H1 (cell line): ENCODE measurements around the gene TEAD1. TPM values are rescaled to one million over a fixed set of nuclear protein-coding genes. Genes with fewer than 3 reads are reported as not detected.

Experiments used
- CTCF ChIA-PET: fragments of 300-600 bp; sonication (Branson Sonifier 250); formaldehyde crosslinking; loops from one replicate; lab custom pipeline; 2021; ENCODE audit not compliant: partially characterized antibody; lab: Charles Lee
- POLR2A ChIA-PET: fragments of 300-600 bp; sonication (Branson Sonifier 250); formaldehyde crosslinking; loops from one replicate; lab custom pipeline; 2021; ENCODE audit warnings: inconsistent platforms; ENCODE audit not compliant: partially characterized antibody; lab: Charles Lee
- DNase-seq, 2 experiments: peaks; one replicate each; pipeline versions ENCODE4 v3.0.0 to v3.0.0-alpha.2; 2010 to 2022; ENCODE audit warnings: low spot score in 2 of 2, low read depth in 1 of 2, mixed read lengths in 1 of 2
- FAIRE-seq: peaks from 2 replicates; lab custom pipeline; 2011; peaks lifted over from hg19 to GRCh38; lab: Jason Lieb, UNC
- H2AFZ ChIP-seq: 2 replicates; pipeline ENCODE4 v1.8.1; 2012; ENCODE audit warnings: low read length, inconsistent platforms
- H2AK5ac ChIP-seq: 2 replicates; pipeline ENCODE4 v1.6.1; 2013; ENCODE audit warnings: low read depth, low read length
- H2BK120ac ChIP-seq: replicated peaks from 2 replicates; pipeline ENCODE3; 2013; ENCODE audit warnings: low read depth, low read length, inconsistent platforms
- H2BK12ac ChIP-seq: 2 replicates; pipeline ENCODE4 v1.6.1; 2013; ENCODE audit warnings: low read depth, low read length
- H2BK15ac ChIP-seq: 2 replicates; pipeline ENCODE4 v1.6.1; 2013; ENCODE audit warnings: low read length
- H2BK20ac ChIP-seq: 2 replicates; pipeline ENCODE4 v1.6.1; 2013; ENCODE audit warnings: low read length
- H2BK5ac ChIP-seq: 2 replicates; pipeline ENCODE4 v1.6.1; 2013; ENCODE audit warnings: low read depth, low read length
- H3K14ac ChIP-seq: 2 replicates; pipeline ENCODE4 v1.6.1; 2013; ENCODE audit warnings: inconsistent platforms; ENCODE audit not compliant: insufficient read length
- H3K18ac ChIP-seq: 2 replicates; pipeline ENCODE4 v1.6.1; 2013; ENCODE audit warnings: low read length; ENCODE audit errors: extremely low read depth
- H3K23ac ChIP-seq: 2 replicates; pipeline ENCODE4 v1.6.1; 2013; ENCODE audit warnings: inconsistent platforms; ENCODE audit not compliant: insufficient read length
- H3K23me2 ChIP-seq: 2 replicates; pipeline ENCODE4 v1.6.1; 2013; ENCODE audit warnings: low read depth, low read length
- H3K27ac ChIP-seq: 2 replicates; pipeline ENCODE4 v1.6.1; 2011; ENCODE audit warnings: low read depth, low read length, inconsistent platforms
- H3K27me3 ChIP-seq, 4 experiments: replicated peaks in 1 of 4; 1 replicate in 1 of 4; 2 replicates in 3 of 4; pipeline versions ENCODE4 v1.6.1 to v1.8.1; 2011 to 2013; ENCODE audit warnings: low read length in 3 of 4, mild to moderate bottlenecking in 3 of 4, inconsistent platforms in 2 of 4, mixed read lengths in 2 of 4, moderate library complexity in 1 of 4; ENCODE audit not compliant: control insufficient read depth in 3 of 4, insufficient read depth in 3 of 4; ENCODE audit errors: extremely low read depth in 1 of 4
- H3K36me3 ChIP-seq, 4 experiments: 2 replicates each; pipeline versions ENCODE4 v1.6.1 to v1.8.1; 2011 to 2013; ENCODE audit warnings: mild to moderate bottlenecking in 4 of 4, low read length in 3 of 4, moderate library complexity in 2 of 4, control low read depth in 1 of 4, inconsistent platforms in 1 of 4; ENCODE audit not compliant: insufficient read depth in 4 of 4, control insufficient read depth in 2 of 4
- H3K4ac ChIP-seq: replicated peaks from 2 replicates; pipeline ENCODE3; 2013; ENCODE audit warnings: low read length, low read depth, mixed read lengths, inconsistent platforms; ENCODE audit not compliant: insufficient read length
- H3K4me1 ChIP-seq, 4 experiments: replicated peaks in 1 of 4; 1 replicate in 1 of 4; 2 replicates in 3 of 4; pipeline versions ENCODE4 v1.6.1 to v1.8.1; 2011 to 2013; ENCODE audit warnings: low read length in 3 of 4, inconsistent platforms in 2 of 4, mixed read lengths in 1 of 4; ENCODE audit not compliant: insufficient read depth in 4 of 4, control insufficient read depth in 3 of 4
- H3K4me2 ChIP-seq, 2 experiments: 2 replicates each; pipeline versions ENCODE4 v1.6.1 to v1.8.1; 2011 to 2013; ENCODE audit warnings: low read depth in 2 of 2, low read length in 2 of 2, control low read depth in 1 of 2, inconsistent platforms in 1 of 2, mild to moderate bottlenecking in 1 of 2; ENCODE audit not compliant: insufficient read depth in 1 of 2
- H3K4me3 ChIP-seq, 4 experiments: fragments of 200-600, 300-600 bp in 1 of 4; sonication (generic), shearing (Covaris generic), sonication (Bioruptor Twin) in 1 of 4; 2 replicates each; pipeline versions ENCODE4 v1.5.1 to v1.8.1; 2011 to 2016; ENCODE audit warnings: low read length in 4 of 4, low read depth in 3 of 4, control low read depth in 2 of 4, inconsistent platforms in 2 of 4, mild to moderate bottlenecking in 2 of 4, mixed read lengths in 1 of 4, moderate library complexity in 1 of 4; ENCODE audit not compliant: insufficient read depth in 2 of 4; ENCODE audit errors: extremely low read depth in 1 of 4
- H3K56ac ChIP-seq: replicated peaks from 2 replicates; pipeline ENCODE3; 2013; ENCODE audit warnings: low read depth, mild to moderate bottlenecking, mixed read lengths, low read length, inconsistent platforms; ENCODE audit not compliant: insufficient read length
- H3K79me1 ChIP-seq: 2 replicates; pipeline ENCODE4 v1.6.1; 2013; ENCODE audit warnings: low read depth, low read length, control low read depth
- H3K79me2 ChIP-seq, 2 experiments: 2 replicates each; pipeline versions ENCODE4 v1.6.1 to v1.8.1; 2012 to 2013; ENCODE audit warnings: low read length in 2 of 2, mild to moderate bottlenecking in 2 of 2, inconsistent platforms in 1 of 2; ENCODE audit not compliant: insufficient read depth in 2 of 2, control insufficient read depth in 1 of 2
- H3K9ac ChIP-seq, 4 experiments: replicated peaks in 1 of 4; 1 replicate in 1 of 4; 2 replicates in 3 of 4; pipeline versions ENCODE4 v1.6.1 to v1.8.1; 2011 to 2013; ENCODE audit warnings: low read depth in 3 of 4, low read length in 3 of 4, control low read depth in 2 of 4, mild to moderate bottlenecking in 2 of 4, moderate library complexity in 2 of 4, inconsistent platforms in 1 of 4; ENCODE audit errors: extremely low read depth in 1 of 4
- H3K9me3 ChIP-seq, 2 experiments: 2 replicates each; pipeline versions ENCODE4 v1.6.1 to v1.8.1; 2012 to 2013; ENCODE audit warnings: mild to moderate bottlenecking in 2 of 2, moderate library complexity in 2 of 2, control low read depth in 1 of 2, inconsistent platforms in 1 of 2, low read depth in 1 of 2, low read length in 1 of 2, mixed read lengths in 1 of 2; ENCODE audit not compliant: insufficient read depth in 2 of 2
- H4K20me1 ChIP-seq, 2 experiments: replicated peaks in 1 of 2; 2 replicates each; pipeline versions ENCODE3 to v1.8.1; 2011 to 2013; ENCODE audit warnings: inconsistent platforms in 2 of 2, low read length in 2 of 2, mild to moderate bottlenecking in 1 of 2; ENCODE audit not compliant: insufficient read depth in 2 of 2, control insufficient read depth in 1 of 2
- H4K5ac ChIP-seq: 2 replicates; pipeline ENCODE4 v1.6.1; 2013; ENCODE audit warnings: low read length, low read depth, mixed read lengths, inconsistent platforms; ENCODE audit not compliant: insufficient read length
- H4K8ac ChIP-seq: 2 replicates; pipeline ENCODE4 v1.8.0; 2013; ENCODE audit warnings: mild to moderate bottlenecking, moderate library complexity, low read length, inconsistent platforms; ENCODE audit not compliant: insufficient read depth; ENCODE audit errors: extremely low read depth
- H4K91ac ChIP-seq: replicated peaks from 2 replicates; pipeline ENCODE3; 2013; ENCODE audit warnings: low read length, mixed read lengths, inconsistent platforms; ENCODE audit not compliant: insufficient read length
- CEBPB ChIP-seq: IDR thresholded peaks from 2 replicates; pipeline ENCODE4 v1.6.1; 2012; ENCODE audit warnings: low read depth, low read length
- CHD1 ChIP-seq: IDR thresholded peaks from 2 replicates; pipeline ENCODE4 v1.6.1; 2012; ENCODE audit warnings: low read depth, low read length, improper control_type of control experiment
- CREB1 ChIP-seq: IDR thresholded peaks from 2 replicates; pipeline ENCODE4 v1.6.1; 2012; ENCODE audit warnings: inconsistent platforms
- EP300 ChIP-seq, 2 experiments: IDR thresholded peaks; 1 replicate in 1 of 2; 2 replicates in 1 of 2; pipeline ENCODE4 v1.6.1; 2011 to 2012; ENCODE audit warnings: low read depth in 2 of 2, low read length in 2 of 2, mild to moderate bottlenecking in 2 of 2, borderline replicate concordance in 1 of 2, inconsistent platforms in 1 of 2, moderate library complexity in 1 of 2
- GABPA ChIP-seq: IDR thresholded peaks from 2 replicates; pipeline ENCODE4 v1.6.1; 2011; ENCODE audit warnings: mild to moderate bottlenecking, low read length, moderate library complexity, borderline replicate concordance; ENCODE audit not compliant: insufficient read depth
- GTF2F1 ChIP-seq: IDR thresholded peaks from 2 replicates; pipeline ENCODE4 v1.6.1; 2012; ENCODE audit warnings: low read depth, low read length, improper control_type of control experiment, borderline replicate concordance
- JUN ChIP-seq: IDR thresholded peaks from 2 replicates; pipeline ENCODE4 v1.6.1; 2011; ENCODE audit warnings: low read depth, mild to moderate bottlenecking, improper control_type of control experiment, low read length
- POU5F1 ChIP-seq: IDR thresholded peaks from 2 replicates; pipeline ENCODE4 v1.6.1; 2011; ENCODE audit warnings: low read depth, mild to moderate bottlenecking, low read length, moderate library complexity
- RFX5 ChIP-seq: IDR thresholded peaks from 2 replicates; pipeline ENCODE4 v1.6.1; 2011; ENCODE audit warnings: low read depth, low read length, improper control_type of control experiment, borderline replicate concordance
- SIX5 ChIP-seq: IDR thresholded peaks from 2 replicates; pipeline ENCODE4 v1.6.1; 2011; ENCODE audit warnings: mild to moderate bottlenecking, low read depth, low read length
- SP4 ChIP-seq: IDR thresholded peaks from 2 replicates; pipeline ENCODE4 v1.6.1; 2012; ENCODE audit warnings: low read length, inconsistent platforms
- TEAD4 ChIP-seq: IDR thresholded peaks from 2 replicates; pipeline ENCODE4 v1.6.1; 2012; ENCODE audit warnings: low read depth, low read length, inconsistent platforms, mixed read lengths
- WGBS, 2 experiments: shearing (Covaris generic) in 1 of 2; methylation state at CpG; one replicate each; pipeline versions ENCODE4 v1.1.6 to v1.1.7; 2013 to 2015; ENCODE audit warnings: low lambda C conversion rate in 2 of 2, mixed read lengths in 2 of 2, inconsistent platforms in 1 of 2, low coverage in 1 of 2, missing lambda C conversion rate in 1 of 2; ENCODE audit not compliant: insufficient replicate concordance in 2 of 2, insufficient coverage in 1 of 2, insufficient read length in 1 of 2; ENCODE audit errors: extremely low coverage in 1 of 2, missing lambda C conversion rate in 1 of 2; 5-methylcytosine and 5-hydroxymethylcytosine counted together
- polyA plus RNA-seq, 7 experiments: library from polyadenylated mRNA; depleted of rRNA in 3 of 7; stranded (reverse) in 5 of 7; unstranded in 2 of 7; fragments of >200 nt in 5 of 7; fragments of 200-250 nt in 2 of 7; gene quantifications; 1 replicate in 5 of 7; 2 replicates in 1 of 7; 4 replicates in 1 of 7; pipeline versions ENCODE4 v1.2.1 to v1.2.3, GENCODE V29; 2011 to 2013; ENCODE audit warnings: missing spikeins in 2 of 7, mixed read lengths in 2 of 7
- total RNA-seq: library from RNA; stranded (reverse); fragmentation: NEBNext Ultra II Directional; extraction: Animal tissue kit (Norgen Biotek cat#: 25700); gene quantifications from 2 replicates; pipeline ENCODE4 v1.2.1, GENCODE V29; 2021
- TF ChIP-seq, protein P1 (sequence below): IDR thresholded peaks from 2 replicates; pipeline ENCODE4 v1.6.1; 2012; ENCODE audit warnings: inconsistent platforms

Gene TEAD1
- total and polyA plus RNA-seq, 2 of the 8 experiments (the other 6 are each of a cell fraction or from before 2014, with no cell fraction given), result 15.6 to 67.4 TPM

DNA sequence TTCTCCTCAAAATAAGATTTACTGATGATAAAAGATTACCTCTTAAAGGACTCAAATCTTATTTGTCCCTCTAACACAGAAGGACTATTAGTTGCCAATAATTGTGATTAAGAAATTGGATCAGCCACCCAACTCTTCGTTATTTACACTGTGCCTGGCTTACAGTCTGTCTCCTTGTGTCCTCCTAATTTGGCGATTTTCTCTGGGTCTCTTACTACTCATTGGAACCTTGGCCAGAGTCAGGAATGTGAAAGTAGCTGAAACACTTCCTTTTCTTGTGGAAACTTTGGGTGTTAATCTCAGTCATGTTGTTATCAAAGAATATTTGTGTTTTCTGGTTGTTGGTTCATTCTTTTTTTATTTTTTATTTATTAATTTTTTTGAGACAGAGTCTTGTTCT is 83.2 kb downstream of the TEAD1 start:
- CTCF ChIA-PET, result interaction anchor here (0.6 kb wide), 1 partner anchor 32 kb away, joined by 3 read pairs; no protein-coding TSS in a partner anchor
- H2AFZ ChIP-seq, result no peak overlapping the region

More for the DNA sequence above, 83.2 kb downstream of the TEAD1 start:
- POLR2A ChIA-PET, result interaction anchor here (0.6 kb wide), 1 partner anchor 86 kb away, joined by 3 read pairs; no protein-coding TSS in a partner anchor
- peaks cover 0 to 19% of the 10 kb centered on the region in 2 experiments for H4K20me1 ChIP-seq
- H3K56ac ChIP-seq, result no peak overlapping the region
- no peak overlapping the region for H3K14ac ChIP-seq
- no peak overlapping the region for H2AK5ac ChIP-seq
- H3K27ac ChIP-seq, result no peak overlapping the region
- H3K9ac ChIP-seq, result no peak overlapping the region
- no peak overlapping the region for H3K4me2 ChIP-seq
- H3K23ac ChIP-seq, result no peak overlapping the region
- no peak overlapping the region for H4K8ac ChIP-seq
- no peak overlapping the region for H3K18ac ChIP-seq
- H2BK12ac ChIP-seq, result no peak overlapping the region
- H3K4me3 ChIP-seq, result no peak overlapping the region
- H2BK20ac ChIP-seq, result no peak overlapping the region
- DNase-seq, result no peak
- H3K23me2 ChIP-seq, result no peaks in the 10 kb centered on the region
- no peak overlapping the region for H4K5ac ChIP-seq
- H2BK5ac ChIP-seq, result no peak overlapping the region
- no peaks in the 10 kb centered on the region for H3K36me3 ChIP-seq
- H3K9me3 ChIP-seq, result no peaks in the 10 kb centered on the region
- H3K79me2 ChIP-seq, result peaks cover 2 to 93% of the 10 kb centered on the region in 2 experiments; a peak in 3 of 4 replicates
- no peak for TF ChIP-seq SIX5
- TF ChIP-seq CEBPB, result no peak
- no peak for TF ChIP-seq GABPA
- no peak for TF ChIP-seq SP4
- no peak for TF ChIP-seq POU5F1
- TF ChIP-seq RFX5, result no peak
- TF ChIP-seq, protein P1, sequence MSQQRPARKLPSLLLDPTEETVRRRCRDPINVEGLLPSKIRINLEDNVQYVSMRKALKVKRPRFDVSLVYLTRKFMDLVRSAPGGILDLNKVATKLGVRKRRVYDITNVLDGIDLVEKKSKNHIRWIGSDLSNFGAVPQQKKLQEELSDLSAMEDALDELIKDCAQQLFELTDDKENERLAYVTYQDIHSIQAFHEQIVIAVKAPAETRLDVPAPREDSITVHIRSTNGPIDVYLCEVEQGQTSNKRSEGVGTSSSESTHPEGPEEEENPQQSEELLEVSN, result no peak
- no peak for TF ChIP-seq TEAD4
- no peak for TF ChIP-seq CHD1
- no peak for TF ChIP-seq CREB1
- TF ChIP-seq JUN, result no peak
- TF ChIP-seq EP300 (IDR thresholded peaks at IDR 0.05; ENCODE audit: borderline replicate concordance in 1 of 2, low read depth in 2 of 2, low read length in 2 of 2), result no peak
- no peak for TF ChIP-seq GTF2F1
- no peak for FAIRE-seq
- H3K4ac ChIP-seq, result no peak overlapping the region
- peaks cover 9% of the 10 kb centered on the region; the same call in 1 of the 2 replicates for H3K79me1 ChIP-seq
- no peaks in the 10 kb centered on the region for H3K27me3 ChIP-seq
- no peak overlapping the region for H2BK120ac ChIP-seq
- no peak overlapping the region for H4K91ac ChIP-seq
- 91% methylated on average over 2 of the region's 2 CpGs; no CpG with 5 or more reads in 1 of the 2 experiments for WGBS, 2 experiments
- H3K4me1 ChIP-seq, result peaks cover 0 to 16% (median 6%) of the 10 kb centered on the region in 4 experiments; a peak in 4 of 7 replicates
- no peak overlapping the region for H2BK15ac ChIP-seq
